CD4-positive, alpha-beta T cell treated with Interleukin-17A for 4 hours (primary cell): ENCODE results near the gene MREG.

ENCODE experiments used
- DNase-seq: peaks from one replicate; pipeline ENCODE4 v3.0.0-alpha.2; 2020; ENCODE audit warnings: mixed read lengths

MREG gene

GRCh38 chr2:215914054-215914776, 99.1 kb downstream of the MREG start:
- DNase-seq, result no peak

GRCh38 chr2:215912299-215912842, 101.0 kb downstream of the MREG start:
- no peak for DNase-seq

- no peak for DNase-seq
These were observed 101.9 kb downstream of the MREG start for GRCh38 chr2:215911301-215912085.

- DNase-seq, result no peak
These were observed 103.2 kb downstream of the MREG start for GRCh38 chr2:215910180-215910579.

GRCh38 chr2:215907147-215907546, 106.2 kb downstream of the MREG start:
- DNase-seq, result no peak

- no peak for DNase-seq
These were observed 106.9 kb downstream of the MREG start for GRCh38 chr2:215906458-215906857.

- DNase-seq, result no peak
These were observed 107.7 kb downstream of the MREG start for GRCh38 chr2:215905691-215906090.

GRCh38 chr2:215904101-215904500, 109.2 kb downstream of the MREG start:
- DNase-seq, result no peak

- DNase-seq, result no peak
These were observed 110.1 kb downstream of the MREG start for GRCh38 chr2:215903203-215903602.

- DNase-seq, result no peak
These were observed 111.6 kb downstream of the MREG start for GRCh38 chr2:215901796-215902195.

GRCh38 chr2:215900843-215901242, 112.5 kb downstream of the MREG start:
- DNase-seq, result no peak

- no peak for DNase-seq
These were observed 113.1 kb downstream of the MREG start for GRCh38 chr2:215900203-215900611.

- no peak for DNase-seq
These were observed 113.9 kb downstream of the MREG start for GRCh38 chr2:215899141-215900074.

- DNase-seq, result no peak
These were observed 115.0 kb downstream of the MREG start for GRCh38 chr2:215898363-215898762.

- DNase-seq, result no peak
These were observed 116.4 kb downstream of the MREG start for GRCh38 chr2:215896921-215897320.

- DNase-seq, result no peak
These were observed 118.0 kb downstream of the MREG start for GRCh38 chr2:215895330-215895729.
